Measurements from ENCODE around the gene FBXO46. TPM values are rescaled to one million over a fixed set of nuclear protein-coding genes. Genes with fewer than 3 reads are reported as not detected.

FBXO46 gene
- total RNA-seq, 1 experiment from 2014 or later, result 12.8 TPM

GRCh38 chr19:45747513-45747912, 16.8 kb upstream of the FBXO46 start:
- Histone ChIP-seq H3K9me2 (replicated peaks; ENCODE audit: low read length) (no peaks in the 10 kb centered on the region), H3K4me1 (ENCODE audit: insufficient read depth, low read length) (no peaks in the 10 kb centered on the region), H3K36me3 (ENCODE audit: low read depth, low read length) (no peaks in the 10 kb centered on the region), H3K4me3 (ENCODE audit: low read length) (no peak overlapping the region), H3K27ac (ENCODE audit: low read length) (no peak overlapping the region), H3K27me3 (ENCODE audit: low read length) (no peaks in the 10 kb centered on the region), H4K20me1 (ENCODE audit: low read length) (no peaks in the 10 kb centered on the region), H3K9me3 (ENCODE audit: low read length) (no peaks in the 10 kb centered on the region), H3F3A (ENCODE audit: low read length, unreplicated experiment) (no peaks in the 10 kb centered on the region), H3K9ac (ENCODE audit: low read length) (no peak overlapping the region), H2AFZ (ENCODE audit: low read length) (no peak overlapping the region), H3K4me2 (ENCODE audit: low read length) (no peak overlapping the region), H3K79me2 (ENCODE audit: low read length) (no peaks in the 10 kb centered on the region)
- POLR2A ChIA-PET (ENCODE audit: unreplicated experiment), result no interaction called here
- no peak for DNase-seq
- no TSS peak for BruUV-seq (replicated peaks)
- TF ChIP-seq EZH2phosphoT487 (IDR thresholded peaks at IDR 0.05; ENCODE audit: borderline replicate concordance, low read length) (no peak), CTCF (conservative IDR thresholded peaks at IDR 0.05; ENCODE audit: low read depth, low read length) (no peak), EZH2 (IDR thresholded peaks at IDR 0.05; ENCODE audit: low read length, unreplicated experiment) (no peak)
- intact Hi-C loops (cut with micrococcal nuclease), result no loop called here
- CTCF ChIA-PET, result no interaction called here
- ATAC-seq, result no peak

GRCh38 chr19:45746866-45747265, 16.2 kb upstream of the FBXO46 start:
- intact Hi-C loops (cut with micrococcal nuclease), result no loop called here
- Histone ChIP-seq H3K9me3 (ENCODE audit: low read length) (no peaks in the 10 kb centered on the region), H3K4me1 (ENCODE audit: insufficient read depth, low read length) (no peaks in the 10 kb centered on the region), H3K9me2 (replicated peaks; ENCODE audit: low read length) (no peaks in the 10 kb centered on the region), H3K4me2 (ENCODE audit: low read length) (no peak overlapping the region), H3K36me3 (ENCODE audit: low read depth, low read length) (no peaks in the 10 kb centered on the region), H4K20me1 (ENCODE audit: low read length) (no peaks in the 10 kb centered on the region), H3F3A (ENCODE audit: low read length, unreplicated experiment) (no peaks in the 10 kb centered on the region), H3K27me3 (ENCODE audit: low read length) (no peaks in the 10 kb centered on the region), H3K27ac (ENCODE audit: low read length) (no peak overlapping the region), H3K9ac (ENCODE audit: low read length) (no peak overlapping the region), H3K79me2 (ENCODE audit: low read length) (no peaks in the 10 kb centered on the region), H2AFZ (ENCODE audit: low read length) (no peak overlapping the region), H3K4me3 (ENCODE audit: low read length) (no peak overlapping the region)
- ChIA-PET CTCF (no interaction called here), POLR2A (ENCODE audit: unreplicated experiment) (no interaction called here)
- DNase-seq (no peak), ATAC-seq (no peak)
- TF ChIP-seq EZH2phosphoT487 (IDR thresholded peaks at IDR 0.05; ENCODE audit: borderline replicate concordance, low read length), result no peak
- no peak for TF ChIP-seq EZH2 (IDR thresholded peaks at IDR 0.05; ENCODE audit: low read length, unreplicated experiment)
- TF ChIP-seq CTCF (conservative IDR thresholded peaks at IDR 0.05; ENCODE audit: low read depth, low read length), result no peak
- BruUV-seq (replicated peaks), result no TSS peak

GRCh38 chr19:45745606-45746005, 14.9 kb upstream of the FBXO46 start:
- no peak for ATAC-seq
- DNase-seq, result no peak
- Histone ChIP-seq H3K27ac (ENCODE audit: low read length) (no peak overlapping the region), H3K9me3 (ENCODE audit: low read length) (no peaks in the 10 kb centered on the region), H2AFZ (ENCODE audit: low read length) (no peak overlapping the region), H3K27me3 (ENCODE audit: low read length) (no peaks in the 10 kb centered on the region), H3K79me2 (ENCODE audit: low read length) (no peaks in the 10 kb centered on the region), H4K20me1 (ENCODE audit: low read length) (no peaks in the 10 kb centered on the region), H3F3A (ENCODE audit: low read length, unreplicated experiment) (no peaks in the 10 kb centered on the region), H3K4me2 (ENCODE audit: low read length) (no peak overlapping the region), H3K4me3 (ENCODE audit: low read length) (no peak overlapping the region), H3K9me2 (replicated peaks; ENCODE audit: low read length) (no peaks in the 10 kb centered on the region), H3K9ac (ENCODE audit: low read length) (no peak overlapping the region), H3K36me3 (ENCODE audit: low read depth, low read length) (no peaks in the 10 kb centered on the region), H3K4me1 (ENCODE audit: insufficient read depth, low read length) (no peaks in the 10 kb centered on the region)
- no TSS peak for BruUV-seq (replicated peaks)
- TF ChIP-seq EZH2phosphoT487 (IDR thresholded peaks at IDR 0.05; ENCODE audit: borderline replicate concordance, low read length), result no peak
- TF ChIP-seq CTCF (conservative IDR thresholded peaks at IDR 0.05; ENCODE audit: low read depth, low read length), result no peak
- no peak for TF ChIP-seq EZH2 (IDR thresholded peaks at IDR 0.05; ENCODE audit: low read length, unreplicated experiment)
- POLR2A ChIA-PET (ENCODE audit: unreplicated experiment), result no interaction called here
- CTCF ChIA-PET, result no interaction called here
- intact Hi-C loops (cut with micrococcal nuclease), result no loop called here
